DMS79 (cell line): Measurements from ENCODE around the gene NUBPL.
"Not testable (repeated sequence)": the region's sequence is repeated elsewhere in the genome, so short reads cannot be mapped to it uniquely, and the experiment has no call there.

Source experiments
- DNase-seq: peaks from one replicate; lab custom pipeline; 2025; lab: John Stamatoyannopoulos, UW

NUBPL gene

GRCh38 chr14:31880935-31881334, 319.7 kb downstream of the NUBPL start:
- DNase-seq = no peak

GRCh38 chr14:31881531-31882310, 320.5 kb downstream of the NUBPL start:
- no peak for DNase-seq

GRCh38 chr14:31884238-31884637, 323.0 kb downstream of the NUBPL start:
- no peak for DNase-seq

- no peak for DNase-seq
These were observed 323.7 kb downstream of the NUBPL start for GRCh38 chr14:31884776-31885379.

- no peak for DNase-seq
These were observed 325.1 kb downstream of the NUBPL start for GRCh38 chr14:31886156-31886835.

- DNase-seq = no peak
These were observed 326.9 kb downstream of the NUBPL start for GRCh38 chr14:31887929-31888580.

GRCh38 chr14:31889297-31889696, 328.1 kb downstream of the NUBPL start:
- no peak for DNase-seq

- DNase-seq = not testable (repeated sequence)
These were observed 329.0 kb downstream of the NUBPL start for GRCh38 chr14:31890202-31890601.

- no peak for DNase-seq
These were observed 332.1 kb downstream of the NUBPL start for GRCh38 chr14:31893221-31893757.

- no peak for DNase-seq
These were observed 333.1 kb downstream of the NUBPL start for GRCh38 chr14:31894351-31894750.

GRCh38 chr14:31895206-31895605, 334.0 kb downstream of the NUBPL start:
- DNase-seq = no peak

GRCh38 chr14:31895646-31896045, 334.4 kb downstream of the NUBPL start:
- no peak for DNase-seq

GRCh38 chr14:31897581-31898186, 336.5 kb downstream of the NUBPL start:
- no peak for DNase-seq

- DNase-seq = no peak
These were observed 337.8 kb downstream of the NUBPL start for GRCh38 chr14:31898838-31899528.

GRCh38 chr14:31902002-31902401, 340.8 kb downstream of the NUBPL start:
- no peak for DNase-seq

GRCh38 chr14:31902945-31903646, 341.9 kb downstream of the NUBPL start:
- DNase-seq = no peak

GRCh38 chr14:31909977-31910376, 348.8 kb downstream of the NUBPL start:
- no peak for DNase-seq
